ENCODE measurements around the gene CYTIP.
A peak's percentile ranks its signal among the peaks of the same experiment; 100 is the strongest.

The CYTIP gene

GRCh38 chr2:157439824-157440186 is 4.1 kb downstream of the CYTIP start:
- peaks cover 65% of the 10 kb centered on the region for H3K4me1 ChIP-seq (ENCODE audit: insufficient read depth, low read length, severe bottlenecking)
- TF ChIP-seq EZH2 (IDR thresholded peaks at IDR 0.05; ENCODE audit: borderline replicate concordance, low read length) (no peak), CTCF (IDR thresholded peaks at IDR 0.05; ENCODE audit: low read length) (no peak)
- H3K79me2 ChIP-seq (ENCODE audit: insufficient read depth, low read length): peaks cover 91% of the 10 kb centered on the region
- H3K27me3 ChIP-seq (ENCODE audit: insufficient read depth, low read length): no peaks in the 10 kb centered on the region
- H3K4me2 ChIP-seq (ENCODE audit: low read length): peak overlapping the region; percentile 95
- no peaks in the 10 kb centered on the region for H3F3A ChIP-seq (ENCODE audit: insufficient read depth, low read length)
- no peak overlapping the region for H2AFZ ChIP-seq (ENCODE audit: low read length)
- peak overlapping the region; percentile 81 for H3K9ac ChIP-seq (ENCODE audit: low read length)
- 0 out of 2 replicates have a peak, but pooled peaks cover 2% of the 10 kb centered on the region for H4K20me1 ChIP-seq (ENCODE audit: insufficient read depth, low read length)
- H3K9me2 ChIP-seq (ENCODE audit: low read depth, low read length): no peaks in the 10 kb centered on the region
- peak overlapping the region; percentile 92 for H3K27ac ChIP-seq (ENCODE audit: low read depth, low read length, poor library complexity, severe bottlenecking)
- H3K9me3 ChIP-seq (ENCODE audit: low read length): no peaks in the 10 kb centered on the region
- peaks cover 63% of the 10 kb centered on the region for H3K36me3 ChIP-seq (ENCODE audit: insufficient read depth, low read length)
- H3K4me3 ChIP-seq (ENCODE audit: low read depth, low read length, poor library complexity, severe bottlenecking): peak overlapping the region; percentile 69

- H3K4me1 ChIP-seq (ENCODE audit: insufficient read depth, low read length, severe bottlenecking): peaks cover 65% of the 10 kb centered on the region
- peak overlapping the region; percentile 69 for H3K4me3 ChIP-seq (ENCODE audit: low read depth, low read length, poor library complexity, severe bottlenecking)
- peaks cover 97% of the 10 kb centered on the region for H3K79me2 ChIP-seq (ENCODE audit: insufficient read depth, low read length)
- TF ChIP-seq CTCF (IDR thresholded peaks at IDR 0.05; ENCODE audit: low read length): no peak
- no peak for TF ChIP-seq EZH2 (IDR thresholded peaks at IDR 0.05; ENCODE audit: borderline replicate concordance, low read length)
- H3K27me3 ChIP-seq (ENCODE audit: insufficient read depth, low read length): no peaks in the 10 kb centered on the region
- peak overlapping the region; percentile 95 for H3K4me2 ChIP-seq (ENCODE audit: low read length)
- H3K9me3 ChIP-seq (ENCODE audit: low read length): no peaks in the 10 kb centered on the region
- 0 out of 2 replicates have a peak, but pooled peaks cover 2% of the 10 kb centered on the region for H4K20me1 ChIP-seq (ENCODE audit: insufficient read depth, low read length)
- peak overlapping the region; percentile 81 for H3K9ac ChIP-seq (ENCODE audit: low read length)
- no peaks in the 10 kb centered on the region for H3F3A ChIP-seq (ENCODE audit: insufficient read depth, low read length)
- peaks cover 70% of the 10 kb centered on the region for H3K36me3 ChIP-seq (ENCODE audit: insufficient read depth, low read length)
- H2AFZ ChIP-seq (ENCODE audit: low read length): no peak overlapping the region
- H3K9me2 ChIP-seq (ENCODE audit: low read depth, low read length): no peaks in the 10 kb centered on the region
- H3K27ac ChIP-seq (ENCODE audit: low read depth, low read length, poor library complexity, severe bottlenecking): peak overlapping the region; percentile 92
These were observed 4.7 kb downstream of the CYTIP start for GRCh38 chr2:157438863-157439823.

GRCh38 chr2:157433394-157433793 is 10.5 kb downstream of the CYTIP start:
- Histone ChIP-seq H2AFZ (ENCODE audit: low read length) (no peak overlapping the region), H3K9me2 (ENCODE audit: low read depth, low read length) (no peaks in the 10 kb centered on the region), H3F3A (ENCODE audit: insufficient read depth, low read length) (no peaks in the 10 kb centered on the region), H3K4me3 (ENCODE audit: low read depth, low read length, poor library complexity, severe bottlenecking) (no peak overlapping the region), H4K20me1 (ENCODE audit: insufficient read depth, low read length) (peaks cover 2% of the 10 kb centered on the region; the same call in 1 of the 2 replicates), H3K9ac (ENCODE audit: low read length) (no peak overlapping the region), H3K9me3 (ENCODE audit: low read length) (no peaks in the 10 kb centered on the region), H3K27ac (ENCODE audit: low read depth, low read length, poor library complexity, severe bottlenecking) (peak overlapping the region; percentile 42), H3K36me3 (ENCODE audit: insufficient read depth, low read length) (peaks cover 91% of the 10 kb centered on the region), H3K4me2 (ENCODE audit: low read length) (peak overlapping the region; percentile 1; the same call in 1 of the 2 replicates), H3K4me1 (ENCODE audit: insufficient read depth, low read length, severe bottlenecking) (peaks cover 52% of the 10 kb centered on the region), H3K27me3 (ENCODE audit: insufficient read depth, low read length) (no peaks in the 10 kb centered on the region), H3K79me2 (ENCODE audit: insufficient read depth, low read length) (peaks cover 70% of the 10 kb centered on the region)
- no peak for TF ChIP-seq CTCF (IDR thresholded peaks at IDR 0.05; ENCODE audit: low read length)
- no peak for TF ChIP-seq EZH2 (IDR thresholded peaks at IDR 0.05; ENCODE audit: borderline replicate concordance, low read length)
